HG03432 (cell line): ENCODE measurements around the gene S100A6.
A peak's percentile ranks its signal among the peaks of the same experiment; 100 is the strongest.

Source experiments
- ATAC-seq: cut with Tn5 transposase; IDR thresholded peaks from one replicate; pipeline ENCODE4 v1.9.1; 2021; ENCODE audit warnings: mild to moderate bottlenecking, moderate library complexity; ENCODE audit not compliant: unreplicated experiment

Gene S100A6

DNA sequence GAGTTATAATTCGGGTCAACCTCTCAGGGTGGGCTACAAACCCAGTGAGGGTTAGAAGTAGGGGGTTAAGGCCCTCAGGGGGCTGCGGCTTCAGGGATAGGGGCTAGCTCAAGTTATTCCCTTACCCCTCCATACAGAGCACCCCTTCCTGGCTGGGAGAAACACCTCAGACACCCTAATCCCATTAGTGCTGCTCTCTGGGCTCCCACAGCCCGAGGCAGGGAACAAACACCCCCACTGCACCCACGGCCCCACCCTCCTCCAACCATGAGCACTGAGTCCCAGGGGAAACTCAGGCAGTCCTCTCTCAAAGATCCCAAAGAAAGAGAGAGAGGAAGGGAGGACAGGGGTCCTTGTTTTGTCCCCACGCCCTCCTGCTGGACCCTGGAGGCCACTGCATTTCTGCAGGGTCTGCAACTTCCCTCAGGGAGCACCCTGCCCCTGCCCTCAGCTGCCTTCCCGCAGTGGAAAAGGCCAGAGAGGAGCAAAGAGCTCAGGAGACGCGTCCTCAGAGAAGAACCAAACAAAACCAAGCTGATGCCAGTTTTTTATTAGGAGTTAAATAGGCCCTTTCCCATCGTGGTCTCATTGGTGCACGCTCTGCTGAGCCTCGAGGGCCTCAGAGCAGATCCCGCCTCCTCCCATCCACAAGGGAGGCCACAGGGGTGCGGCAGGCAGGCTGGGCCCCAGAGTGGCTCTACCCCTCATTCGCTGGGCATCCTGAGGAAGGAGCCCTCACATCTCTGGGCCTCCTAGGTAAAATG lies 11.2 kb upstream of the S100A6 start:
- ATAC-seq, result no peak

GRCh38 chr1:153546371-153546770 lies 10.6 kb upstream of the S100A6 start:
- ATAC-seq, result no peak

- ATAC-seq, result peak; percentile 82
These were observed 9.6 kb upstream of the S100A6 start, which contains the start of gene S100A4 for GRCh38 chr1:153545067-153546055. Gene S100A4 (minus strand): TSS chr1:153545806. CDS start chr1:153544794, 1,012 bp downstream.

GRCh38 chr1:153544453-153545066 lies 8.8 kb upstream of the S100A6 start:
- ATAC-seq, result no peak

GRCh38 chr1:153543736-153544135 lies 7.9 kb upstream of the S100A6 start:
- ATAC-seq, result no peak

DNA sequence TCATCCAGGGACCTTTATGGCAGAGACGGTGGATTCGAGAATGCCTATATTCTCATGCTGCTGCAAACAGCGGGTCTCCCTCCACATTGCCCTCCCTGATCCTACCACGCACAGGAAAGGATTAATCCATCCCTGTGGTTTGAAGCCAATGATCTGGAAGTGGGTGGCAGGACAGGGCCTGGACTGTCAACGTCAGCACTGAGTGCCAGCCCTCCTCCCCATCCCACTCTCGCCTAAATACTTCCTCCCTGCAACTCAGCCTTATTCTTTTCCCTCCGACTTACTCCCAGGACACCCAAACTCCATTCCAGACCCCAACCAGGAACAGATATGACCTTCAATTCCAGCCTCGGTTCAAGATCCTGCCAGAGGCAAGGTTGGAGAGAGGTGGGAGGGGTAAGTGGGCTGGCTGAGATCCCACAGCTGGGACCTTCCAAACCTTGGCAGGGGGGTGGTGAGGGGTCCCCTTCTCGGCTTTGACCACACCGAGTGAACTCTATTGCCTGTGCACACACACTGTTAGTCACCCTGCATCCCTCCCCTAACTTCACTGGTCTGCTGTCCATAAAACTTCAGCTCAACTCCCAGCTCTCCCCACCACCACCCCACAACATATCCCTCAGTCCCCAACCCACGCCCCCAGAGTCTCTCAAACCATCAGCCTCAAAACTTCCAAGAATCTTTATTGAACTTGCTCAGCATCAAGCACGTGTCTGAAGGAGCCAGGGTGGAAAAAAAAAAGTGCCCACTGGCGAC lies 7.3 kb upstream of the S100A6 start:
- no peak for ATAC-seq

DNA sequence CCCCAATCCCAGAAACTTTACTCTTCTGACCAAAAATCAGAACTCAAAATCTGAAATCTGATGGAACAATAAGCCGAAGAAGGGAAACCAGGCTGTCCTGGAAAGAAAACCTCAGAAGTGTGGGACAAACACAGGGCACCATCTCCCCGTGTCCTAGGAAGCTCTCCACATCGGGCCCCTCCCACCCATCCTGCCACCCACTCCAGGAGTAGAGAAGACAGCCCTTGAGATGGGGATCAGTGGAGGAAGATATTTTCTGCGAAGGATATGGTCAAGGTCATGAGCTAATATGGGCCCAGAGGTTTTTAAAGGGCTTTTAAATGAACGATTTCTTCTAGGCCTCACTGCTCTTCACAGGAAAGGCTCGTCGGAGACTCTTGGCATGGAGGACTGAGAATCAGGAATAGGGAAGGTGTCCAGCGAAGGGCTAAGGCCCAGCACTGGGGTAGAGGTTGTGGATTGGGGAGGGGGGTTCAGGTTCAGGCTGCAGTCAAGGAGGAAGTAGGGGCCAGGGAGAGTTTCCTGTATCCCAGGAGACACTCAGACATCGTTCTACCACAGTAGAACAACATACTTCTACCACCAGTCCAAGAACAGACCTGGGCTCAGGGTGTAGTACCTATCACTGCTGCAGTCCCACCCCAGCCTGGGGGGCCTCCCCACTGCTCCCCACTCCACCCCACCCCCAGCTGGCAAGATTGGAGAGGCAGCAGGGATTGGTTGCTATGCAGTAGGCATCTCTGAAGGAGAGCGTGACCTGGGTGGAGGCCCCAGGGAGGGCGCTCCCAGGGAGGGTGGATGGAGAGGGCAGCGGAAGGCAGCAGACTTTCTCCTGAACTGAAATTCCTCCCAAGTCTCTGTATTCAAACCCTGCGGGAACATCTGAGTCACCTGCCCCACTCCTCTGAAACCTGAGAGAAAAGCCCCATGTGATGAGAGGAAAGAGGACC lies 6.1 kb upstream of the S100A6 start:
- ATAC-seq, result no peak

DNA sequence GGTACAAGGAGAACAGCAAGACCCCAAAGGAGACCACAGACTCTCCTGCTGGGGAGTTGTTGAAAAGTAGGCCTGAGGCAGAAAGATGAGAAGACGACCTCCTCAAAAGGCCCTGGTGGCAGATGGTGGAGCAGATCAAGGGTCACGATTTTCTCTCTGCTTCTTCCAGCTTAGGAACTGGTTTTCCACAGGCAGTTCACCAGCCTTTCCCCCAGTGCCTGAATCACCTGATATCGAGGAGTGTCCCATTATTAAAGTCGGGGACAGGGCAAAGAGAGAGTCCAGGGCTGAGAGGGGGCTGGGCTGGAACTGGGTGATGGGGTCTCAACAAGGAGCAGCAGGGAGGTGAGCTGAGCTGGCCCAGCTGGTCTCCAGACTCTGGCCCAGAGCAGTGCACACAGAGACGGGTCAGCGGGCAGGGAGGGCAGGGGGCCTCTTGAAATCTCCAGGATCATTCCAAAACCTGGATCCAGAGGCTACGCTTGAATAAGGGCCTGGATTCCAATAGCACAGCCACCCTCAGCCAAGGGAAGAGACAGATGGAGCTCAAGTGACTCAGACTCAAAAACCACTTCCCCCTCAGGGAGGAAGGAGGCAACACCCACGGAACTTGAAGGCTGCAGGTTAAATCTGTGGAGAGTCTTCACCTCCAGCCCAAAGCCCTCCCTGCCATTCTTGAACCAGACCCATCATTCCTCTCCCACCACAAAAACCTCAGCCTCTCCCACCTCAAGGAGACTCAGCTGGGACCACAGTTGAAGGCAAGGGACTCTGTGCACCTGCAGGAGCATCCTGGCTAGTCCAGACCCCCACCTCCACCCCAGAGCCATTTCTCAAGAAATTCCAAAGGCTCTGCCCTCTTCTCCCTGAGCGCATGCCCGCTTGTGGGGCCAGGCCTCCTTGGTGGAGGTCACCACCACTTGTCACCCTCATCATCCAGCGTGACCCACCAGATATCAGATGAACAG lies 4.9 kb upstream of the S100A6 start, which contains the start of gene S100A5:
Gene S100A5, minus strand, starts transcription at position 541 of the 968 bp plus-strand sequence. CDS start 743 bp downstream, outside the sequence.
- ATAC-seq, result no peak

GRCh38 chr1:153539395-153540093 lies 3.8 kb upstream of the S100A6 start:
- no peak for ATAC-seq

DNA sequence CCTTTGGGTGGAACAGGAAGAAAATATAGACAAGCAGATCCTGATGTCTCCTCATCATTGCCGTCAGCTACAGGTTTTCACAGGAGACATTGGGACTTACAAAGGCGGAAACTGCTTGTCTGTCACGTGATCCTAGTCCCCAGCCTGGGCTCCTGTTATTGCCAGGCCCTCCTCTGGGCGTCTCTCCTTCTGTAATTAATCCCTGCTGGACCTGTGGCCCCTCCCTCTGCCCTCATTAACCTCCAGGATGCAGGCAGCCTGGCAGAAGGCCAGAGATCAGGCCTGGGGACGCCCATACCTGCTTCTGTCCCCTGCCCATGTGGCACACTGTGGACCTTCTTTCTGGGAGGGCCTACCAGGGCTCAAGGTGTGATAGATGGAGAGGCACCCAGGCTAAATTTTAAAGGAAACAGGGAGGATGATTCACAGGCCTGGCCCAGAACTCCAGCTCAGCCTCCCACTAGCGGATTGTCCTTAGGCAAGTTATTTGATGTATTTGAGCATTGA lies 2.6 kb upstream of the S100A6 start:
- no peak for ATAC-seq

DNA sequence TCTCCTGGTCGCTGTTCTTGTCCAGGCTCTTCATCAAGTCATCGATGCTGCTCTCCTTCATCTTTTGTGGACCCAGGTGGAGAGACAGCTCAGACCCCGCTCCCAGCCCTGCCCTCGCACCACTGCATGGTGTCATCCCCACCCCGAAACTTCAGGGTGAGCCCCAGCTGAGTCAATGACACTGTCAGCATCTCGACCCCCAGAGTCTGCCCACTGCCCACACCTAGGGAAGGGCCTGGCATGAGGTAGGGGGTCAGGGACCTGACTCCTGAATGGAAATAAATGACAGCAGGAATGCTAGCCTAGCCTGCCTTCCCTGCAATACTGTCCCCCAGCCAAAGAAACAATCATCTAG lies 1.6 kb upstream of the S100A6 start:
- no peak for ATAC-seq

DNA sequence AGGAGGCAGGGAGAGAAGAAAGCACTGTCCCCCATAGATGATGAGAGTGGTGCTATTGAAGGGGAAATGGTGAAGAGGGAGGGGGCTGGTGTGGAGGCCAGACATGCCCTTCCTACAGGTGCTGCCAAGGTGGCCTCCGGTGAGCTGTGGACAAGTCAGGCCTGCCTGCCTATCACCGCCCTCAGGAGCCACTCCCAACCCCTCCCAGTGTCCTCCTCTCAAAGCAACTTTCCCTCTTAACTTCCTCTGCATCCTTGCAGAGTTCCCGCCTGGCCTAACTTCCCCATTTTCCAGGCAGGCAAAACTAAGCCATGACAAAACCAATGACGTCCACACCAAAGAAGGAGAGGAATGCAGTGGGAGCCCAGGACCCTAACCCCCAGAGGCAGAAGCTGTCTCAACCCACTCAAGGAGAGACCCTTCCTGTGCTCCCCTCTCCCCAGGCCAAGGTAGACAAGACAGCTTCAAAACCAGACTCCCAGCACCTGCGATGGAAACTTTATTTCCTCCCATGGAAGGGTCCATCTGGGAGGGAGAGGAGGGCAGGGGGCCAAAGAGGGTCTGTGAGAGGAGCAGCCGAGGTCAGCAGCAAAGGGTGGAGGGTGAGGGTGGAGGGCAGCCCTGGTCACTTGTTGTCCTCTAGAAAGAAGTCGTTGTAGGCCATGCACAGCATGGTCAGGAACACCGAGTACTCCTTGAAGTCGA lies 1.0 kb upstream of the S100A6 start:
- ATAC-seq, result no peak

DNA sequence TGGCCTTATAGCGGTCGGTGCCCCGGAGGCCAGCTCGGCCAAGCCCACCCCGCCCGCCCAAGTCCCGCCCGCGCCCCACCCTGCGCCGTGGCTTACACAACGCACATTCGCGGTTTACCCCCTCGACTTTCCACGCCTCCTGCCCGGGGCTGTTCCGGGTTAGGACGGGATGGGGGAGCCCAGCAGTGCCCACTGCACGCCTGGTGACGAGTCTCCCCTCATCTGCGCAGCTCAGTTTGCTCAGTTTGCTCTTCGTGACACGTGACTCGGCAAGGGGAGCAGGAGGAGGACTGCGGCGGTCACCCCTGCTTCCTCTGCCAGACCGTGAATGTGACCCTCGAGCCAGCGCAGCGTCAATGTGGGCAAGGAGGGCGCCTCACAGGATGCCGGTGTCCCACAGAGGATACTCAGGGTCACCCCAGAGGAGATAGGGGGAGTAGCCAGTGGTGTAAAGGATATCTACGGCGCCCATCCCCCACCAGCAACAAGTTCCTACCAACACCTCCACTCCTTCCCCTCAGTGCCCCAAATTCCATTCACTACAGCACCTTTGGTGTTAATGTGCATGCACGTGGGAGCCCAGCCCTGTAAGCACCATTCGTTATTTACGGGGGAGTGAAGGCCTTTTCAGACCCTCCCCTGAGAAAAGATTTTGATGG lies 350 bp upstream of the S100A6 start:
- peak; percentile 50 for ATAC-seq

GRCh38 chr1:153534925-153535241 lies 908 bp downstream of the S100A6 start:
- no peak for ATAC-seq

DNA sequence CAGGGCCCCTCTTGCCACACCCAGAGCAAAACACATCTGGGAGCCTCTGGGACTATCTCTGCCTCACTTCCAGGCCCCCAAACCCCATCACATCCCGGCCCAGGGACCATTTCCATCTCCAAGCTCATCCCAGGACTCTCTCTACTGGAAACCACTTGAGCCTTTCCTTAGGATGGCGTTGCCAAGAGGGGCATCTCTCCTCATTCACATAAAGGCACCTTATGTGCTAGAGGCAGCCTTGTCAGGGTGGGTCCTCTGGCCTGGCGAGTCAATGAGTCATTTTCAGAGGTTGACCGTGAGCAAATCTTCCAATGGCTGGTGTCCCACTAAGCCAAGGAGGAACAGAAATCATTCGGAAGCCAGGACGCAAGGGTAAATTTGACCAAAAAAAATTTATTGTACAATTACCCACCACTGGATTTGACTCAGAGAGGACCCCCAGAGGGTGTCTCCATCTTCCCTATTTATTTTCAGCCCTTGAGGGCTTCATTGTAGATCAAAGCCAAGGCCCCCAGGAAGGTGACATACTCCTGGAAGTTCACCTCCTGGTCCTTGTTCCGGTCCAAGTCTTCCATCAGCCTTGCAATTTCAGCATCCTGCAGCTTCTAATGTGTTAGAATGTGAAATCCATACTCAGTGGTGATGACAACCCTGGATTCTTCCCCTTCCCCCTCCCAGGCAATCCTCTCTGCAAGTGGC lies 1.4 kb downstream of the S100A6 start:
- no peak for ATAC-seq

DNA sequence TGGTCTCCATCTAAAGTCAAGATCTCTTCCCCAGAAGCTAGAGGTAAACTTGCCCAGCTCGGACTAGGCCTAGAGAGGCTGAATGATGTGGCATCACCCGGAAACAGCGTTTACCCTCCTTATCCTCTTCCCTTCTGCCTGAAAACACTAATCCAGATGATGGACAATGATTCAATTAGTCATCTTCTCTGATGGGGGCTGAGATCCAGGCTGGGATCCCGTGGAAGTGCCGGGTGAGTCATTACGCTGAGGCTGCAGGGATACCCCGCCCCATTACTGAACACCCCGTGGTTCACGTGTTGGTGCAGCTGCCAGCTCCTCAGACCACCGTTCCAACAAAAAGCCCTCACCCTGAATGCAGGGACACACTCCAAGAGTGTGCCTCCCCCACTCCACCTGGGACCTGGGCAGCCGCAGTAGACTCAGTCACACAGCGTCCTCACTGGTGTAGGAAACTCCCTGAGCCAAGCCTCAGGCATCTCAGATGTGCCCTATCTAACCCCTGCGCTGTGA lies 2.0 kb downstream of the S100A6 start:
- no peak for ATAC-seq
